Right lung (tissue), 5 donors: ENCODE results near the gene PHC2. TPM values are rescaled to one million over a fixed set of nuclear protein-coding genes. Genes with fewer than 3 reads are reported as not detected.

Experiments used
- polyA plus RNA-seq, 5 donors: library from polyadenylated mRNA; unstranded; fragments of 120-200 nt; gene quantifications; one replicate each; pipeline versions ENCODE4 v1.2.1 to v1.2.3, GENCODE V29; 2013; ENCODE audit warnings: inconsistent platforms in 1 of 5, low replicate concordance in 1 of 5; ENCODE audit not compliant: insufficient read length in 5 of 5, insufficient read depth in 1 of 5

The PHC2 gene
- polyA plus RNA-seq, 5 donors = 71.7 to 90.2 (median 83.1) TPM

Other genes with a start within 250 kb of the PHC2 start
- gene TRIM62, start 249.1 kb downstream of the PHC2 start, polyA plus RNA-seq = 1 to 10 TPM; 4.2 to 6.4 (median 5.0) TPM
- 10 to 100 TPM; 47.5 to 67.3 (median 53.1) TPM for gene ZNF362, start 174.6 kb downstream of the PHC2 start, polyA plus RNA-seq
- under 1 TPM in 1 of 5 donors, not detected in 4; 0.15 TPM for gene A3GALT2, start 110.0 kb downstream of the PHC2 start, polyA plus RNA-seq
- gene ZSCAN20, start 41.5 kb upstream of the PHC2 start, polyA plus RNA-seq = 1 to 10 TPM; 3.3 to 5.5 (median 4.6) TPM